AG08396 (cell line): ENCODE data around the gene RPL11.
A peak's percentile ranks its signal among the peaks of the same experiment; 100 is the strongest.
"Not testable (repeated sequence)": the region's sequence is repeated elsewhere in the genome, so short reads cannot be mapped to it uniquely, and the experiment has no call there.

Experiments used
- DNase-seq: peaks from one replicate; pipeline ENCODE4 v3.0.0; 2012; ENCODE audit warnings: low spot score, mixed read lengths

Gene RPL11

GRCh38 chr1:23732363-23733224 lies 41.0 kb downstream of the RPL11 start:
- DNase-seq, result peak; percentile 49

GRCh38 chr1:23733281-23733680 lies 41.7 kb downstream of the RPL11 start:
- not testable (repeated sequence) for DNase-seq

- DNase-seq, result no peak
Measured at GRCh38 chr1:23736437-23737134, 45.0 kb downstream of the RPL11 start.

GRCh38 chr1:23741609-23742008 lies 50.0 kb downstream of the RPL11 start:
- DNase-seq, result no peak

GRCh38 chr1:23742670-23743286 lies 51.2 kb downstream of the RPL11 start:
- no peak for DNase-seq

GRCh38 chr1:23743287-23744152 lies 51.9 kb downstream of the RPL11 start, which contains the start of gene ELOA:
Gene ELOA (plus strand): TSS chr1:23743471. CDS start chr1:23743504, 33 bp downstream.
- DNase-seq, result peak; percentile 91

- peak; percentile 68 for DNase-seq
Measured at GRCh38 chr1:23745515-23745914, 53.9 kb downstream of the RPL11 start.
